Ishikawa (cell line): ENCODE measurements around the gene EMILIN1.
A peak's percentile ranks its signal among the peaks of the same experiment; 100 is the strongest.

Source experiments
- CEBPB ChIP-seq: IDR thresholded peaks from 2 replicates; pipeline ENCODE4 v1.6.1; 2012
- CREB1 ChIP-seq: IDR thresholded peaks from 2 replicates; pipeline ENCODE4 v1.6.1; 2012; ENCODE audit warnings: low read depth
- EGR1 ChIP-seq: IDR thresholded peaks from 2 replicates; pipeline ENCODE4 v1.6.1; 2012
- EP300 ChIP-seq: IDR thresholded peaks from 2 replicates; pipeline ENCODE4 v1.6.1; 2012; ENCODE audit warnings: borderline replicate concordance
- FOXM1 ChIP-seq: IDR thresholded peaks from 2 replicates; pipeline ENCODE4 v1.6.1; 2012; ENCODE audit warnings: low read depth, borderline replicate concordance
- MAX ChIP-seq: IDR thresholded peaks from 2 replicates; pipeline ENCODE4 v1.6.1; 2012
- NFIC ChIP-seq: IDR thresholded peaks from 2 replicates; pipeline ENCODE4 v1.6.1; 2012
- RAD21 ChIP-seq: IDR thresholded peaks from 2 replicates; pipeline ENCODE4 v1.6.1; 2012; ENCODE audit warnings: low read depth
- REST ChIP-seq: IDR thresholded peaks from 2 replicates; pipeline ENCODE4 v1.6.1; 2012; ENCODE audit warnings: low read depth, mild to moderate bottlenecking
- TAF1 ChIP-seq: IDR thresholded peaks from 2 replicates; pipeline ENCODE4 v1.6.1; 2012; ENCODE audit warnings: low read depth, mild to moderate bottlenecking
- TCF12 ChIP-seq: IDR thresholded peaks from 2 replicates; pipeline ENCODE4 v1.6.1; 2012; ENCODE audit warnings: low read depth
- TEAD4 ChIP-seq: IDR thresholded peaks from 2 replicates; pipeline ENCODE4 v1.6.1; 2012
- YY1 ChIP-seq: IDR thresholded peaks from 2 replicates; pipeline ENCODE4 v1.6.1; 2012; ENCODE audit warnings: low read depth
- ZBTB7A ChIP-seq: IDR thresholded peaks from 2 replicates; pipeline ENCODE4 v1.6.1; 2012; ENCODE audit warnings: low read depth
- TF ChIP-seq, protein P1 (sequence below): IDR thresholded peaks from 2 replicates; pipeline ENCODE4 v1.6.1; 2012

EMILIN1 gene

DNA sequence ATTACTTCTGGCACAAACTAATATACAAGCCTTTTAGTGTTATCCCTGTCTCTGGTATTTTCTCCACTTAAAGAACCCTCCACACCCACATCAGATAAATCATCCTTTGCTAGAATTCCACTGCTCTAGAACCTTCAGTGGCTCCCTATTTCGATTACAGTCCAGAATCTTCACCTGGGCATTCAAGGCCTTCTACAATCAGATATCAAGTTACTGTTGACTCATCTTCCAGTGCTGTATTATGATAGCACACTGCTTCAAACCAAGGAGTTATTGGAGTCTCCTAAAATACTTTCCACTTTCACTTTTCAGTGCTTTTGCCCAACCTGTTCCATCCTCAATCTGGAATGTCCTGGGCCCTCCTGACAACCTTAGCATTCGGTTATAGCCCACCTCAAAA, 37.1 kb downstream of the EMILIN1 start:
- TF ChIP-seq, protein P1, sequence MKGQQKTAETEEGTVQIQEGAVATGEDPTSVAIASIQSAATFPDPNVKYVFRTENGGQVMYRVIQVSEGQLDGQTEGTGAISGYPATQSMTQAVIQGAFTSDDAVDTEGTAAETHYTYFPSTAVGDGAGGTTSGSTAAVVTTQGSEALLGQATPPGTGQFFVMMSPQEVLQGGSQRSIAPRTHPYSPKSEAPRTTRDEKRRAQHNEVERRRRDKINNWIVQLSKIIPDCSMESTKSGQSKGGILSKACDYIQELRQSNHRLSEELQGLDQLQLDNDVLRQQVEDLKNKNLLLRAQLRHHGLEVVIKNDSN: no peak
- TF ChIP-seq RAD21 (no peak), FOXM1 (no peak), TEAD4 (no peak), ZBTB7A (no peak), CEBPB (no peak), CREB1 (no peak), TAF1 (no peak), YY1 (no peak), NFIC (no peak), MAX (no peak), TCF12 (no peak), EGR1 (no peak), REST (no peak)

DNA sequence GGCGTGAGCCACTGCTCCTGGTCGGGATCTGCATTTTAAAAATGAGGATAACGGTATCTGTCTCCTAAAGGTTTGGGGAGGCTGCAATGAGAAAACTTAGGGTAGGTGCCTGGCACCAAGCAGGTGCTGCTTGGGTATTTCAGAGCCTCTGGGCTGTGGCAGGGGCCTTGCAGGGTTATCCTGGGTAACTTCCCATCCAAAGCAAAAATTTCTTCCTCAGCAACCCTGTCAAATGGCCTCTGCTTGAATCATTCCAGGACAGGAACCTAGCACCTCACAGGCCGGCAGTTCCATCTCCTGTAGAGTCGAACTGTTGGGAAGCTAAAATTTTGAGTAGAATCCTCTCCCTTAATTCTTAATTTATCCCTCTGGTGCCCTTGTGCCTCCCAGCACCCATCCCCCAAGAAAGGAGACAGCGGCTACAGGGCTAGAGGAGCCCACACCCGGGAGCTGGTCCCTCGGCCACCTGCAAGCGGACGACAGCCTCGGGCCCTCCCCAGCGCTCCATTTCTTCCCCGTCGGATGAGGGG, 39.6 kb downstream of the EMILIN1 start:
- no peak for TF ChIP-seq ZBTB7A
- TF ChIP-seq RAD21: no peak
- TF ChIP-seq MAX: no peak
- no peak for TF ChIP-seq CEBPB
- TF ChIP-seq EGR1: no peak
- TF ChIP-seq FOXM1: no peak
- no peak for TF ChIP-seq CREB1
- TF ChIP-seq, protein P1: no peak
- no peak for TF ChIP-seq NFIC
- no peak for TF ChIP-seq YY1

DNA sequence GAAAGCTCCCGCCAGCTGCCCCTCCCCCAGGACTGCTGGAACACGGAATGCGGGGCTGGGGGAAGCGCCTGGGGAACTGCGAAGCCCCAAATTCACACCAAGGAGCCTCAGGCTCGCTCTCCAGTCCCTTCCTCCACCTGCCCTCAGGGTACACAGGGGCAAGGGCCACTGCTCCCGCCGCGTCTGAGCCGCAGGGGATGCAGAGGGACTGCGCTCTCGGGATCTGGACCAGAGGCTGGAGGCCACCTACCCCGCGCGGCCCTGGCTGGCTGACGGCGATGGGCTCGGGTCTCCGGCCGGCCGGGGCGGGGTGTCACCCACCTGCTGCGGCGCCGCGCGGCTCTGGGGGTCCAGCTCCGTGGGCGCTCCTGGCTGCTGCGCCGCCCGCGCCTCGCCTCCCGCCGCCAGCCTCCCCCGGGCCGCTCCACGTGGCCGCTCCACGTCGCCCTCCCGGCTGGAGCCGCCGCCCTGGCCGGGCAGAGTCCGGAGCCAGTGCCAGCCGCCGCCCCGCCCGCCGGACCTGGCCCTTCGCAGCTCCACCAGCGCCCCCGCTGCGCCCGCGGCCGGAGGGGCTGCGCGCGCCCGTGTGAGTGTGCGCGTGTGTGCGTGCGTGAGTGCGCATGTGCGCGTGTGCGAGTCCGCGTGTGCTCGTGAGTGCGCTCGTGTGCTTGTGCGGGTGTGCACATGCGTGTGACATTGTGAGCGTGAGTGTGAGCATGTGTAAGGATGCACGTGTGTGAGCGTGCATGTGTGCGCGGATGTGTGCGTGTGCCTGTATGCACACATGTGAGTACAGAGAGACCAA, 40.3 kb downstream of the EMILIN1 start, which contains the start of gene CGREF1:
CGREF1 (minus strand) TSS at position 604 of the 805 bp plus-strand sequence. CDS start 14,762 bp downstream, outside the sequence.
- TF ChIP-seq YY1: no peak
- TF ChIP-seq EP300: 0 out of 2 replicates have a peak, but pooled peaks have one; percentile 13
- no peak for TF ChIP-seq TAF1
- TF ChIP-seq MAX: peak; percentile 95

DNA sequence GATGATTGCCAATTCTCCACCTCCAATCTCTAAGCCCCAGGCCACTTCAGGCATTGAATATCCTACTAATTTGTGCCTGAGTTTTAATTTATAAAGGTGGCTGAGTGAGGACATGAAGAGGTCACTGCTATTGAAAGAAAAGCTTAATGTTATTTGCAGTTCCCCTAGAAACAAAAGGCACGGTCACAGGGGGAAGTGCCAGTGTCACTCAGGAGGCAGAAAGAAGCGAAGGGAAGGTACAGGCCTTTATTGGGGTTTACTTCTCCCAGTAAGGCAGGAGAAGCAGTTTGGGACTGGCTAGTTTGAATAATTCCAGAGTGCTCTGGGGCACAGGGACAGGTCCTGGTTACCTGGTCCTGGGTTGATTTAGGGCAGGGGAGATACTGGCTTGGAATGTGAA, 43.5 kb downstream of the EMILIN1 start:
- TF ChIP-seq NFIC (no peak), RAD21 (no peak), TAF1 (no peak), CREB1 (no peak), FOXM1 (no peak), ZBTB7A (no peak), YY1 (no peak), MAX (no peak), REST (no peak), TEAD4 (no peak), TCF12 (no peak), EGR1 (no peak), CEBPB (no peak)

GRCh38 chr2:27122791-27123190, 44.4 kb downstream of the EMILIN1 start:
- TF ChIP-seq TAF1 (no peak), EP300 (no peak), TCF12 (no peak), FOXM1 (no peak), REST (no peak), NFIC (no peak), YY1 (no peak), RAD21 (no peak), TEAD4 (no peak), CREB1 (no peak), MAX (no peak), CEBPB (no peak), EGR1 (no peak), ZBTB7A (no peak)
- TF ChIP-seq, protein P1: no peak
